ENCODE results near the gene SLC15A1. TPM values are rescaled to one million over a fixed set of nuclear protein-coding genes. Genes with fewer than 3 reads are reported as not detected.

Gene SLC15A1
- total RNA-seq (2022; extraction: Qiagen RNA extraction), result 0.03 TPM in 2 of 5 replicates, not detected in the others

DNA sequence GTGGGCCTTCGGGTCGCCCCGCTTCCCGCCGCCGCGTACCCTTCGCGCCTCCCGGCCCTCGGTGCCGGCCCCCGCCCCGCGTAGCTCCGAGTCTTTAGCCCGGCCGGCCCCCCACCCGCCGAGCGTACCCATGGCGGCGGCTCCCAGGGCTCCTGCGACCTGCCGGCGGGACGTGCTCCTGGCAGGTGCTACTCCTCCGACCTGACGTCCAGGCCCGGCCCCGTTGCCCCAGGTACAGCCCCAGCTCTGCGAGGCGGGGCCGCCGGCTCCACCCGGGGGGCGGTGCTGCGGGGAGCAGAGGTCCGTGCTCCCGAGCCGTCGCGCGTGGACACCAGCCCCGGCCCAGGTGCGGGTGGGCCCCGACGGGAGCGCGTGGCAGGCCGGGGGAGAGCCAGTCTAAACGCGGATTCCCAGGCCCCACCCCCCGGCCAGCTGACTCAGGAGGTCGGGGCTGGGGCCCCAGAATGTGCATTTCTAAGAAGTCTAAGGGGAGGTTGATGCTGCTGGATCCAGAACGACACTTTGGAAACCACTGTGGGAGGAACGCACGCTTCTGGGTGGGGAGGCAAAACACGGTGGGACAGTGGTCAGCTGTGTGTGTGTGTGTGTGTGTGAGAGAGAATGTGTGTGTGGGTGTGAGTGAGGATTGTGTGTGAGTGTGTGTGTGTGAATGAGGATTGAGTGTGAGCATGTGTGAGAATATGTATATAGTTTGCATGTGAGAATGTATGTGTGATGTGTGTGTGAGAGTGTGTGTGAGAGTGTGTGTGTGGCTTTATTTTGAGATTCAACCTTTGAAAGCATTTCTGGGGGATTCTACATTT lies at the start of gene SLC15A1:
Gene SLC15A1 (minus strand): TSS at position 206 of the 824 bp plus-strand sequence. CDS start 74 bp downstream, at position 132.

Other genes with a start within 250 kb of the SLC15A1 start
- 49.6 to 63.4 TPM (median 51.5 TPM) in 5 replicates for gene STK24, start 175.6 kb downstream of the SLC15A1 start, total RNA-seq (2022; extraction: Qiagen RNA extraction)
- 18.8 to 31.1 TPM (median 27.8 TPM) in 5 replicates for gene DOCK9, start 225.4 kb upstream of the SLC15A1 start, total RNA-seq (2022; extraction: Qiagen RNA extraction)